HEK293 (cell line): ENCODE measurements around the gene PRR29.

Experiments used
- ATF2 ChIP-seq: fragments of 450-650 bp; formaldehyde crosslinking; IDR thresholded peaks from 2 replicates; pipeline ENCODE4 v1.5.1; 2016; ENCODE audit warnings: missing biosample characterization, missing genetic modification characterization, low read depth
- KLF9 ChIP-seq: fragments of 450-650 bp; formaldehyde crosslinking; IDR thresholded peaks from 2 replicates; pipeline ENCODE4 v1.5.1; 2016; ENCODE audit warnings: missing biosample characterization, missing genetic modification characterization, low read depth
- PRDM10 ChIP-seq: fragments of 450-650 bp; formaldehyde crosslinking; IDR thresholded peaks from 2 replicates; pipeline ENCODE4 v1.5.1; 2016; ENCODE audit warnings: missing biosample characterization, missing genetic modification characterization
- PRDM2 ChIP-seq: fragments of 450-650 bp; formaldehyde crosslinking; IDR thresholded peaks from 2 replicates; pipeline ENCODE4 v1.5.1; 2016; ENCODE audit warnings: missing biosample characterization, missing genetic modification characterization, borderline replicate concordance
- RBAK ChIP-seq: fragments of 450-650 bp; formaldehyde crosslinking; IDR thresholded peaks from 2 replicates; pipeline ENCODE4 v1.5.1; 2016; ENCODE audit warnings: missing biosample characterization, missing genetic modification characterization
- ZBTB1 ChIP-seq: fragments of 450-650 bp; formaldehyde crosslinking; IDR thresholded peaks from 2 replicates; pipeline ENCODE4 v1.5.1; 2016; ENCODE audit warnings: missing biosample characterization, missing genetic modification characterization
- ZBTB17 ChIP-seq: fragments of 450-650 bp; formaldehyde crosslinking; IDR thresholded peaks from 2 replicates; pipeline ENCODE4 v1.5.1; 2016; ENCODE audit warnings: missing biosample characterization, missing genetic modification characterization
- ZBTB44 ChIP-seq: fragments of 450-650 bp; IDR thresholded peaks from 2 replicates; pipeline ENCODE4 v1.5.1; 2018; ENCODE audit warnings: missing biosample characterization, mild to moderate bottlenecking, missing genetic modification characterization
- ZFHX2 ChIP-seq: fragments of 450-650 bp; formaldehyde crosslinking; conservative IDR thresholded peaks from 2 replicates; pipeline ENCODE4 v1.5.1; 2016; ENCODE audit warnings: missing biosample characterization, missing genetic modification characterization
- ZNF133 ChIP-seq: fragments of 450-650 bp; formaldehyde crosslinking; IDR thresholded peaks from 2 replicates; pipeline ENCODE4 v1.5.1; 2016; ENCODE audit warnings: missing biosample characterization, missing genetic modification characterization
- ZNF16 ChIP-seq: fragments of 450-650 bp; formaldehyde crosslinking; IDR thresholded peaks from 2 replicates; pipeline ENCODE4 v1.5.1; 2016; ENCODE audit warnings: low read depth, missing biosample characterization, missing genetic modification characterization
- ZNF18 ChIP-seq: fragments of 450-650 bp; formaldehyde crosslinking; IDR thresholded peaks from 2 replicates; pipeline ENCODE4 v1.5.1; 2016; ENCODE audit warnings: missing biosample characterization, missing genetic modification characterization
- ZNF23 ChIP-seq: fragments of 450-650 bp; formaldehyde crosslinking; IDR thresholded peaks from 2 replicates; pipeline ENCODE4 v1.5.1; 2016; ENCODE audit warnings: missing biosample characterization, missing genetic modification characterization, borderline replicate concordance
- ZNF248 ChIP-seq: fragments of 450-650 bp; formaldehyde crosslinking; IDR thresholded peaks from 2 replicates; pipeline ENCODE4 v1.5.1; 2017; ENCODE audit warnings: missing biosample characterization, missing genetic modification characterization
- ZNF26 ChIP-seq: fragments of 450-650 bp; formaldehyde crosslinking; IDR thresholded peaks from 2 replicates; pipeline ENCODE4 v1.5.1; 2016; ENCODE audit warnings: missing biosample characterization, missing genetic modification characterization
- ZNF404 ChIP-seq: fragments of 450-650 bp; formaldehyde crosslinking; IDR thresholded peaks from 2 replicates; pipeline ENCODE4 v1.5.1; 2017; ENCODE audit warnings: missing biosample characterization, missing genetic modification characterization
- ZNF510 ChIP-seq: fragments of 450-650 bp; formaldehyde crosslinking; IDR thresholded peaks from 2 replicates; pipeline ENCODE4 v1.5.1; 2018; ENCODE audit warnings: mild to moderate bottlenecking, missing genetic modification characterization, missing biosample characterization; ENCODE audit not compliant: insufficient replicate concordance
- ZNF514 ChIP-seq: fragments of 450-650 bp; formaldehyde crosslinking; IDR thresholded peaks from 2 replicates; pipeline ENCODE4 v1.5.1; 2016; ENCODE audit warnings: missing biosample characterization, missing genetic modification characterization
- ZNF530 ChIP-seq: fragments of 450-650 bp; formaldehyde crosslinking; IDR thresholded peaks from 2 replicates; pipeline ENCODE4 v1.5.1; 2016; ENCODE audit warnings: low read depth, missing biosample characterization, missing genetic modification characterization
- ZNF558 ChIP-seq: fragments of 450-650 bp; formaldehyde crosslinking; IDR thresholded peaks from 2 replicates; pipeline ENCODE4 v1.5.1; 2016; ENCODE audit warnings: missing biosample characterization, missing genetic modification characterization
- ZNF645 ChIP-seq: fragments of 450-650 bp; formaldehyde crosslinking; IDR thresholded peaks from 2 replicates; pipeline ENCODE4; 2016; ENCODE audit warnings: missing biosample characterization, missing genetic modification characterization

Gene PRR29

GRCh38 chr17:63954402-63955063 lies 43.6 kb upstream of the PRR29 start (continued):
- no peak for TF ChIP-seq ZNF26 (tag by site-specific recombination)
- no peak for TF ChIP-seq RBAK (tag by site-specific recombination)
- TF ChIP-seq ZNF248 (tag by site-specific recombination): no peak
- no peak for TF ChIP-seq ZNF18 (tag by site-specific recombination)
- TF ChIP-seq ZNF16 (tag by site-specific recombination): no peak
- TF ChIP-seq KLF9 (tag by site-specific recombination): no peak
- TF ChIP-seq ZNF558 (tag by site-specific recombination): no peak
- TF ChIP-seq ZNF510 (tag by site-specific recombination): no peak
- no peak for TF ChIP-seq ZNF645 (tag by site-specific recombination)
- no peak for TF ChIP-seq ZNF514 (tag by site-specific recombination)
- TF ChIP-seq ZNF23 (tag by site-specific recombination): no peak
- no peak for TF ChIP-seq PRDM2 (tag by site-specific recombination)
- no peak for TF ChIP-seq ZBTB1 (tag by site-specific recombination)
- TF ChIP-seq ZBTB44 (tag by site-specific recombination): no peak
- no peak for TF ChIP-seq ATF2 (tag by site-specific recombination)
- 0 out of 2 replicates have a peak, but pooled peaks have one; percentile 7 for TF ChIP-seq ZFHX2 (tag by site-specific recombination)
- no peak for TF ChIP-seq ZNF404
- TF ChIP-seq ZNF133 (tag by site-specific recombination): no peak
- TF ChIP-seq ZNF530 (tag by site-specific recombination): no peak
- peak; percentile 51; the same call in 1 of the 2 replicates for TF ChIP-seq ZBTB17
- peak; percentile 77 for TF ChIP-seq PRDM10 (tag by site-specific recombination)
